A549 (cell line): ENCODE results near the gene OBSL1. TPM values are rescaled to one million over a fixed set of nuclear protein-coding genes. Genes with fewer than 3 reads are reported as not detected.

Experiments
- ATAC-seq, 2 experiments: fragments of 200-7000 bp in 1 of 2; fragments of >200 bp in 1 of 2; cut with Nextera tagmentation in 1 of 2; cut with Tn5 transposase in 1 of 2; 3 replicates each; pipeline versions ENCODE4 v1.8.0 to v1.9.1; 2018 to 2020; ENCODE audit warnings: mild to moderate bottlenecking in 1 of 2, moderate library complexity in 1 of 2
- CTCF ChIA-PET: fragments of 300-600 bp; sonication (Branson Sonifier 250); formaldehyde crosslinking; extraction: SDS; loops from one replicate; lab custom pipeline; 2021; ENCODE audit warnings: antibody characterized with exemption, inconsistent platforms; lab: Yijun Ruan, JAX
- POLR2A ChIA-PET: fragments of 350-600 bp; formaldehyde crosslinking; extraction: SDS; loops from one replicate; lab custom pipeline; 2021; ENCODE audit warnings: antibody characterized with exemption, inconsistent platforms; lab: Yijun Ruan, JAX
- DNase-seq, 2 experiments: peaks; one replicate each; pipeline versions ENCODE4 v3.0.0 to v3.0.0-alpha.2; 2011 to 2016; ENCODE audit warnings: low read depth in 1 of 2, low spot score in 1 of 2
- FAIRE-seq: peaks from 2 replicates; lab custom pipeline; 2011; peaks lifted over from hg19 to GRCh38; lab: Jason Lieb, UNC
- H3K27ac ChIP-seq, 2 experiments: fragments of >200 bp; sonication (Bioruptor Twin); formaldehyde crosslinking; 3 replicates each; pipeline ENCODE4 v1.5.1; 2016 to 2017
- H3K4me1 ChIP-seq: fragments of >200 bp; sonication (Bioruptor Twin); formaldehyde crosslinking; 3 replicates; pipeline ENCODE4 v1.6.1; 2016
- H3K4me2 ChIP-seq: fragments of >200 bp; sonication (Bioruptor Twin); formaldehyde crosslinking; 3 replicates; pipeline ENCODE4 v1.6.1; 2016
- H3K4me3 ChIP-seq: fragments of >200 bp; sonication (Bioruptor Twin); formaldehyde crosslinking; 3 replicates; pipeline ENCODE4 v1.5.1; 2016
- H3K9me3 ChIP-seq: fragments of >200 bp; sonication (Bioruptor Twin); formaldehyde crosslinking; 3 replicates; pipeline ENCODE4 v1.6.1; 2016
- BHLHE40 ChIP-seq: IDR thresholded peaks from 2 replicates; pipeline ENCODE4 v1.6.1; 2012; ENCODE audit warnings: low read depth, low read length, inconsistent platforms
- CBX2 ChIP-seq: fragments of 200-600 bp; sonication (generic); IDR thresholded peaks from 2 replicates; pipeline ENCODE4 v1.6.1; 2016; ENCODE audit warnings: low read depth, mild to moderate bottlenecking, borderline replicate concordance
- CHD2 ChIP-seq: fragments of 150-350 bp; IDR thresholded peaks from 2 replicates; pipeline ENCODE4 v1.6.1; 2014; ENCODE audit warnings: low read length; ENCODE audit not compliant: partially characterized antibody
- CHD4 ChIP-seq: fragments of 200-600 bp; sonication (generic); IDR thresholded peaks from 2 replicates; pipeline ENCODE4 v1.6.1; 2016; ENCODE audit warnings: antibody characterized with exemption, mild to moderate bottlenecking, borderline replicate concordance
- EHMT2 ChIP-seq: fragments of 200-600 bp; sonication (generic); IDR thresholded peaks from 2 replicates; pipeline ENCODE4 v1.6.1; 2016; ENCODE audit warnings: antibody characterized with exemption, low read depth, mild to moderate bottlenecking, moderate library complexity
- ELK1 ChIP-seq: fragments of 150-350 bp; IDR thresholded peaks from 2 replicates; pipeline ENCODE4 v1.6.1; 2014; ENCODE audit warnings: low read depth, mild to moderate bottlenecking, low read length
- ESRRA ChIP-seq: fragments of 150-350 bp; IDR thresholded peaks from 2 replicates; pipeline ENCODE4 v1.6.1; 2014; ENCODE audit warnings: mild to moderate bottlenecking, low read length, borderline replicate concordance
- FOSL2 ChIP-seq, 2 experiments: fragments of 450-650 bp in 1 of 2; fragments of >200 bp in 1 of 2; sonication (Bioruptor Twin) in 1 of 2; formaldehyde crosslinking; IDR thresholded peaks; 2 replicates each; pipeline versions ENCODE4 v1.5.0 to v1.6.1; 2016 to 2020; ENCODE audit warnings: mild to moderate bottlenecking in 1 of 2, moderate library complexity in 1 of 2
- HDAC2 ChIP-seq: fragments of 200-600 bp; sonication (generic); IDR thresholded peaks from 2 replicates; pipeline ENCODE4 v1.6.1; 2016
- HEYL ChIP-seq: fragments of 250-450 bp; sonication (Bioruptor Pico); IDR thresholded peaks from 2 replicates; pipeline ENCODE4 v1.8.0; 2021; ENCODE audit warnings: mild to moderate bottlenecking, moderate library complexity
- HOXB13 ChIP-seq: fragments of 250-450 bp; sonication (Bioruptor Pico); IDR thresholded peaks from 2 replicates; pipeline ENCODE4 v1.5.0; 2020; ENCODE audit warnings: low read depth, mild to moderate bottlenecking, moderate library complexity
- MYC ChIP-seq: IDR thresholded peaks from 2 replicates; pipeline ENCODE4 v1.6.1; 2012; ENCODE audit warnings: mild to moderate bottlenecking, inconsistent platforms, low read length, improper control_type of control experiment, borderline replicate concordance
- NR3C1 ChIP-seq: fragments of >200 bp; sonication (Bioruptor Twin); formaldehyde crosslinking; IDR thresholded peaks from 3 replicates; pipeline ENCODE4 v1.6.1; 2017
- PHF8 ChIP-seq: fragments of 200-600 bp; sonication (generic); IDR thresholded peaks from 2 replicates; pipeline ENCODE4 v1.6.1; 2016; ENCODE audit warnings: low read depth, mild to moderate bottlenecking, antibody characterized with exemption, moderate library complexity, borderline replicate concordance
- RCOR1 ChIP-seq: fragments of 150-350 bp; IDR thresholded peaks from 2 replicates; pipeline ENCODE4 v1.6.1; 2014; ENCODE audit warnings: antibody characterized with exemption, low read length, low read depth
- RFX5 ChIP-seq: fragments of 450-650 bp; IDR thresholded peaks from 2 replicates; pipeline ENCODE4 v1.7.1; 2014; ENCODE audit warnings: antibody characterized with exemption, mild to moderate bottlenecking, moderate library complexity
- SREBF2 ChIP-seq: fragments of 450-650 bp; IDR thresholded peaks from 2 replicates; pipeline ENCODE4 v1.6.1; 2014; ENCODE audit warnings: mild to moderate bottlenecking, moderate library complexity
- USF2 ChIP-seq: fragments of 450-650 bp; IDR thresholded peaks from 2 replicates; pipeline ENCODE4 v1.6.1; 2014; ENCODE audit warnings: antibody characterized with exemption
- ZFP36 ChIP-seq: fragments of 450-650 bp; IDR thresholded peaks from 2 replicates; pipeline ENCODE4 v1.6.1; 2014; ENCODE audit warnings: borderline replicate concordance; ENCODE audit not compliant: partially characterized antibody
- WGBS: methylation state at CpG from one replicate; pipeline ENCODE4 v1.1.6; 2017; ENCODE audit errors: missing lambda C conversion rate; 5-methylcytosine and 5-hydroxymethylcytosine counted together
- polyA plus RNA-seq, 4 experiments: library from polyadenylated mRNA; depleted of rRNA in 3 of 4; stranded (reverse); fragments of >200 nt; fragmentation: RNase III in 1 of 4; extraction: RNeasy Plus Mini Kit Qiagen cat#74134 plus additional on column Dnase treatment in 1 of 4; gene quantifications; 2 replicates in 3 of 4; 3 replicates in 1 of 4; pipeline ENCODE4 v1.2.3, GENCODE V29; 2011 to 2017

Gene OBSL1
- polyA plus RNA-seq, 2 of the 4 experiments (the other 2 are of a cell fraction): 14.4 to 31.8 TPM

- CTCF ChIA-PET: interaction anchor here (1.1 to 5.5 kb wide), 2 partner anchors 15 to 40 kb away, joined by 3 to 23 read pairs; no protein-coding TSS in a partner anchor
- ATAC-seq (no peak), FAIRE-seq (no peak), DNase-seq (no peak)
- no peaks in the 10 kb centered on the region for H3K9me3 ChIP-seq
- peaks cover 12% of the 10 kb centered on the region for H3K4me1 ChIP-seq
- no peak for TF ChIP-seq RCOR1
- TF ChIP-seq NR3C1: no peak
- no peak for TF ChIP-seq SREBF2
- TF ChIP-seq HEYL (CRISPR knock-in tag): no peak
- TF ChIP-seq ELK1: no peak
- TF ChIP-seq HOXB13 (CRISPR knock-in tag): no peak
- WGBS: 74% methylated on average over 15 of the region's 19 CpGs
- H3K27ac ChIP-seq: no peak overlapping the region
- no peak overlapping the region for H3K4me2 ChIP-seq
- no peak overlapping the region for H3K4me3 ChIP-seq
- POLR2A ChIA-PET: no interaction called here
These were observed 14.9 kb downstream of the OBSL1 start for GRCh38 chr2:219556413-219556812.

GRCh38 chr2:219555956-219556355, 15.4 kb downstream of the OBSL1 start:
- Histone ChIP-seq H3K4me1 (peaks cover 16% of the 10 kb centered on the region), H3K4me2 (no peak overlapping the region), H3K4me3 (no peak overlapping the region), H3K27ac (no peak overlapping the region), H3K9me3 (no peaks in the 10 kb centered on the region)
- no peak for DNase-seq
- TF ChIP-seq USF2 (no peak), ESRRA (no peak), RFX5 (no peak), BHLHE40 (no peak), CHD4 (no peak), HDAC2 (no peak), PHF8 (no peak), ZFP36 (no peak), EHMT2 (no peak), CHD2 (no peak), FOSL2 (IDR thresholded peaks at IDR 0.05) (no peak), FOSL2 (CRISPR knock-in tag; IDR thresholded peaks at IDR 0.05) (no peak)
- 81% methylated on average over 19 of the region's 20 CpGs for WGBS
- ChIA-PET CTCF (interaction anchor here (1.1 to 5.5 kb wide), 3 partner anchors 15 to 86 kb away, joined by 3 to 23 read pairs (median 19); no protein-coding TSS in a partner anchor), POLR2A (no interaction called here)
- no peak for FAIRE-seq
- no peak for ATAC-seq

GRCh38 chr2:219554350-219554749, 17.0 kb downstream of the OBSL1 start:
- H3K4me1 ChIP-seq: peaks cover 16% of the 10 kb centered on the region
- H3K9me3 ChIP-seq: no peaks in the 10 kb centered on the region
- DNase-seq: no peak
- no peak for TF ChIP-seq MYC
- TF ChIP-seq PHF8: no peak
- no peak for TF ChIP-seq CHD2
- TF ChIP-seq CBX2: no peak
- TF ChIP-seq, all 56 proteins: peak for 0
- FAIRE-seq: no peak
- ChIA-PET POLR2A (no interaction called here), CTCF (interaction anchor here (0.6 to 5.5 kb wide), 6 partner anchors 13 to 133 kb away, joined by 3 to 23 read pairs (median 6); no protein-coding TSS in a partner anchor)
- Histone ChIP-seq H3K4me2 (no peak overlapping the region), H3K27ac (no peak overlapping the region), H3K4me3 (no peak overlapping the region)
- no peak for ATAC-seq
- 79% methylated on average over 11 of the region's 15 CpGs for WGBS
